ENCODE results near the gene MAPKAPK2. TPM values are rescaled to one million over a fixed set of nuclear protein-coding genes. Genes with fewer than 3 reads are reported as not detected.

The MAPKAPK2 gene
- total RNA-seq, 1 donor from 2014 or later = 24.7 TPM

DNA sequence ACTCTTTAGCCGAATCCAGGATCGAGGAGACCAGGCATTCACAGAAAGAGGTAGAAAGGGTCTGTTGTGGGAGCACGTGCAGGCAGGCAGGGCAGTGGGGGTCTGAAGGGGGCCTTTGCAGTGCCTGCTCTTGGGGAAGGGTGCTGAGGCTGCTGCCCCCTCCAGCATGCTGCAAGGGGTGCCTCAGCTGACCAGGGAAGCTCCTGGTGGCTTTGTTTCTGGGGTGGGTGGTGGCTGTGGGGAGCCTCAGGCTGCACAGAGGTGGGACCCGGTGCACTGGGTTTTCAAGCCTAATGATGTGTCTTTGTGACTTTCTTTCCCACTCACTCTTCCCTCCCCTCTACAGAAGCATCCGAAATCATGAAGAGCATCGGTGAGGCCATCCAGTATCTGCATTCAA is 44.3 kb downstream of the MAPKAPK2 start:
- H3K27ac Mint-ChIP-seq = no peak overlapping the region
- H3K4me3 Mint-ChIP-seq = no peak overlapping the region
- peaks cover 39% of the 10 kb centered on the region for H4K20me1 ChIP-seq (ENCODE audit: low read depth)

DNA sequence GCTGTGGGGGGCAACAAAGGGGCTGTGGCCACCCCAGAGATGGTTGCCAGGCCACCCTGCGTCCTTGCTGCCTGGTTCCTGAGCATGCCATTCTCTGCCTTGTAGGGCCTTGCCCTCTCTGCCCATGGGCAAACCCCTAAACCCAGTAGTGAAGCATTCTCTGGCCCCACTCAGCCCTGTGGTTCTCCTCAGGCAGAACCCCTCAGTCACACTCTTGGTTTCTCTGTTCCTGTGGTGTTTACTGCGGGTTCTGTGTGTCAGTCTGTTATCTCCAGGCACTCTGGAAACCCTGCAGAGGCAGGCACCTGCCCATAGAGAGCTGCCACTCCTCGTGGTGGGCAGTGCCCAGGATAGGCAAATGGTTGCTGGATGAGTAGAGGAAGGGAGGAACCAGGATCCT is 44.8 kb downstream of the MAPKAPK2 start:
- Mint-ChIP-seq H3K27me3 (ENCODE audit: insufficient read depth, low read depth) (peaks cover 5% of the 10 kb centered on the region), H3K9me3 (no peaks in the 10 kb centered on the region), H3K27ac (no peak overlapping the region), H3K36me3 (peaks cover 14% of the 10 kb centered on the region), H3K4me1 (peaks cover 14% of the 10 kb centered on the region), H3K4me3 (no peak overlapping the region)
- no peaks in the 10 kb centered on the region for H3K4me1 ChIP-seq
- no peak overlapping the region for H3K27ac ChIP-seq
- H3K4me2 ChIP-seq = no peak overlapping the region
- no peak overlapping the region for H2AFZ ChIP-seq (replicated peaks)
- H3K4me3 ChIP-seq = no peak overlapping the region
- no peaks in the 10 kb centered on the region for H3K36me3 ChIP-seq
- H3K27me3 ChIP-seq = no peaks in the 10 kb centered on the region
- no peak overlapping the region for H3K9ac ChIP-seq
- DNase-seq (ENCODE audit: low spot score) = no peak
- no peaks in the 10 kb centered on the region for H3K9me3 ChIP-seq (ENCODE audit: low read depth)
- H3K79me2 ChIP-seq (ENCODE audit: low read depth) = peaks cover 24% of the 10 kb centered on the region
- H3F3A ChIP-seq (ENCODE audit: low read depth) = peaks cover 2% of the 10 kb centered on the region
- peaks cover 39% of the 10 kb centered on the region for H4K20me1 ChIP-seq (ENCODE audit: low read depth)
- TF ChIP-seq EZH2phosphoT487 (IDR thresholded peaks at IDR 0.05) = no peak
- no peak for TF ChIP-seq EZH2 (IDR thresholded peaks at IDR 0.05)
- TF ChIP-seq, protein P1, sequence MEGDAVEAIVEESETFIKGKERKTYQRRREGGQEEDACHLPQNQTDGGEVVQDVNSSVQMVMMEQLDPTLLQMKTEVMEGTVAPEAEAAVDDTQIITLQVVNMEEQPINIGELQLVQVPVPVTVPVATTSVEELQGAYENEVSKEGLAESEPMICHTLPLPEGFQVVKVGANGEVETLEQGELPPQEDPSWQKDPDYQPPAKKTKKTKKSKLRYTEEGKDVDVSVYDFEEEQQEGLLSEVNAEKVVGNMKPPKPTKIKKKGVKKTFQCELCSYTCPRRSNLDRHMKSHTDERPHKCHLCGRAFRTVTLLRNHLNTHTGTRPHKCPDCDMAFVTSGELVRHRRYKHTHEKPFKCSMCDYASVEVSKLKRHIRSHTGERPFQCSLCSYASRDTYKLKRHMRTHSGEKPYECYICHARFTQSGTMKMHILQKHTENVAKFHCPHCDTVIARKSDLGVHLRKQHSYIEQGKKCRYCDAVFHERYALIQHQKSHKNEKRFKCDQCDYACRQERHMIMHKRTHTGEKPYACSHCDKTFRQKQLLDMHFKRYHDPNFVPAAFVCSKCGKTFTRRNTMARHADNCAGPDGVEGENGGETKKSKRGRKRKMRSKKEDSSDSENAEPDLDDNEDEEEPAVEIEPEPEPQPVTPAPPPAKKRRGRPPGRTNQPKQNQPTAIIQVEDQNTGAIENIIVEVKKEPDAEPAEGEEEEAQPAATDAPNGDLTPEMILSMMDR (IDR thresholded peaks at IDR 0.05) = no peak

More for the DNA sequence above, 44.3 kb downstream of the MAPKAPK2 start:
- Histone ChIP-seq H3K4me1 (peaks cover 2% of the 10 kb centered on the region), H3K36me3 (no peaks in the 10 kb centered on the region), H3K27me3 (no peaks in the 10 kb centered on the region), H3K4me3 (no peak overlapping the region), H3K79me2 (ENCODE audit: low read depth) (peaks cover 24% of the 10 kb centered on the region), H3K27ac (no peak overlapping the region), H3K9ac (no peak overlapping the region), H3F3A (ENCODE audit: low read depth) (peaks cover 2% of the 10 kb centered on the region), H2AFZ (replicated peaks) (no peak overlapping the region), H3K9me3 (ENCODE audit: low read depth) (no peaks in the 10 kb centered on the region), H3K4me2 (no peak overlapping the region)
- peaks cover 18% of the 10 kb centered on the region for H3K4me1 Mint-ChIP-seq
- no peak for DNase-seq (ENCODE audit: low spot score)
- peaks cover 5% of the 10 kb centered on the region for H3K27me3 Mint-ChIP-seq (ENCODE audit: insufficient read depth, low read depth)
- TF ChIP-seq EZH2 (IDR thresholded peaks at IDR 0.05) (no peak), EZH2phosphoT487 (IDR thresholded peaks at IDR 0.05) (no peak)
- TF ChIP-seq, protein P1 (IDR thresholded peaks at IDR 0.05) = no peak
- no peaks in the 10 kb centered on the region for H3K9me3 Mint-ChIP-seq
- peaks cover 16% of the 10 kb centered on the region for H3K36me3 Mint-ChIP-seq

DNA sequence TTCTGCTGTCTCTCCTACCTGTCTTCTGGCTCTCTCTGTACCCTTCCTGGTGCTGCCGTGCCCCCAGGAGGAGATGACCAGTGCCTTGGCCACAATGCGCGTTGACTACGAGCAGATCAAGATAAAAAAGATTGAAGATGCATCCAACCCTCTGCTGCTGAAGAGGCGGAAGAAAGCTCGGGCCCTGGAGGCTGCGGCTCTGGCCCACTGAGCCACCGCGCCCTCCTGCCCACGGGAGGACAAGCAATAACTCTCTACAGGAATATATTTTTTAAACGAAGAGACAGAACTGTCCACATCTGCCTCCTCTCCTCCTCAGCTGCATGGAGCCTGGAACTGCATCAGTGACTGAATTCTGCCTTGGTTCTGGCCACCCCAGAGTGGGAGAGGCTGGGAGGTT is 47.8 kb downstream of the MAPKAPK2 start:
- no peaks in the 10 kb centered on the region for H3K27me3 ChIP-seq
- Mint-ChIP-seq H3K4me1 (peaks cover 2% of the 10 kb centered on the region), H3K27ac (no peak overlapping the region), H3K36me3 (peaks cover 14% of the 10 kb centered on the region), H3K4me3 (no peak overlapping the region), H3K27me3 (ENCODE audit: insufficient read depth, low read depth) (peaks cover 2% of the 10 kb centered on the region), H3K9me3 (no peaks in the 10 kb centered on the region)
- TF ChIP-seq EZH2 (IDR thresholded peaks at IDR 0.05) (no peak), EZH2phosphoT487 (IDR thresholded peaks at IDR 0.05) (no peak)
- H2AFZ ChIP-seq (replicated peaks) = no peak overlapping the region
- no peak for DNase-seq (ENCODE audit: low spot score)
- no peak overlapping the region for H3K9ac ChIP-seq
- no peaks in the 10 kb centered on the region for H3K36me3 ChIP-seq
- H3K4me2 ChIP-seq = no peak overlapping the region
- no peak overlapping the region for H3K4me3 ChIP-seq
- peaks cover 10% of the 10 kb centered on the region for H4K20me1 ChIP-seq (ENCODE audit: low read depth)
- no peaks in the 10 kb centered on the region for H3K9me3 ChIP-seq (ENCODE audit: low read depth)
- no peak overlapping the region for H3K27ac ChIP-seq
- H3K79me2 ChIP-seq (ENCODE audit: low read depth) = peaks cover 7% of the 10 kb centered on the region
- no peaks in the 10 kb centered on the region for H3K4me1 ChIP-seq
- no peaks in the 10 kb centered on the region for H3F3A ChIP-seq (ENCODE audit: low read depth)

DNA sequence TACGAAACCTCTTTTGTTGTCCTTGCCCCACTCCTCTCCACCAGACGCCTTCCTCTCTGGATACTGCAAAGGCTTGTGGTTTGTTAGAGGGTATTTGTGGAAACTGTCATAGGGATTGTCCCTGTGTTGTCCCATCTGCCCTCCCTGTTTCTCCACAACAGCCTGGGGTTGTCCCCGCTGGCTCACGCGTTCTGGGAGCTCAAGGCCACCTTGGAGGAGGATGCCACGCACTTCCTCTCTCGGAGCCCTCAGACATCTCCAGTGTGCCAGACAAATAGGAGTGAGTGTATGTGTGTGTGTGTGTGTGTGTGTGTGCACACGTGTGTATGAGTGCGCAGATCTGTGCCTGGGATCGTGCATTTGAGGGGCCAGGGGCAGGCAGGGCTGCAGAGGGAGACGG is 48.3 kb downstream of the MAPKAPK2 start:
- TF ChIP-seq EZH2phosphoT487 (IDR thresholded peaks at IDR 0.05) (no peak), EZH2 (IDR thresholded peaks at IDR 0.05) (no peak)
- TF ChIP-seq, protein P1 (IDR thresholded peaks at IDR 0.05) = no peak
- Mint-ChIP-seq H3K27me3 (ENCODE audit: insufficient read depth, low read depth) (peaks cover 2% of the 10 kb centered on the region), H3K9me3 (no peaks in the 10 kb centered on the region), H3K27ac (no peak overlapping the region), H3K4me1 (peaks cover 6% of the 10 kb centered on the region), H3K36me3 (peaks cover 14% of the 10 kb centered on the region), H3K4me3 (no peak overlapping the region)
- peaks cover 5% of the 10 kb centered on the region for H4K20me1 ChIP-seq (ENCODE audit: low read depth)
- DNase-seq (ENCODE audit: low spot score) = no peak
- H3K27me3 ChIP-seq = no peaks in the 10 kb centered on the region
- no peak overlapping the region for H3K27ac ChIP-seq
- no peaks in the 10 kb centered on the region for H3F3A ChIP-seq (ENCODE audit: low read depth)
- no peak overlapping the region for H2AFZ ChIP-seq (replicated peaks)
- no peak overlapping the region for H3K9ac ChIP-seq
- peaks cover 1% of the 10 kb centered on the region for H3K4me1 ChIP-seq
- H3K9me3 ChIP-seq (ENCODE audit: low read depth) = no peaks in the 10 kb centered on the region
- no peak overlapping the region for H3K4me2 ChIP-seq
- H3K36me3 ChIP-seq = no peaks in the 10 kb centered on the region
- H3K79me2 ChIP-seq (ENCODE audit: low read depth) = peaks cover 3% of the 10 kb centered on the region
- no peak overlapping the region for H3K4me3 ChIP-seq
